Activated naive CD4-positive, alpha-beta T cell treated with anti-CD3 and anti-CD28 coated beads, Interleukin-2, amount 50 U/mL, for 16 hours (primary cell): ENCODE data around the gene UBL4A.

Experiments
- DNase-seq: peaks from one replicate; pipeline ENCODE4 v3.0.0-alpha.2; 2020

UBL4A gene

DNA sequence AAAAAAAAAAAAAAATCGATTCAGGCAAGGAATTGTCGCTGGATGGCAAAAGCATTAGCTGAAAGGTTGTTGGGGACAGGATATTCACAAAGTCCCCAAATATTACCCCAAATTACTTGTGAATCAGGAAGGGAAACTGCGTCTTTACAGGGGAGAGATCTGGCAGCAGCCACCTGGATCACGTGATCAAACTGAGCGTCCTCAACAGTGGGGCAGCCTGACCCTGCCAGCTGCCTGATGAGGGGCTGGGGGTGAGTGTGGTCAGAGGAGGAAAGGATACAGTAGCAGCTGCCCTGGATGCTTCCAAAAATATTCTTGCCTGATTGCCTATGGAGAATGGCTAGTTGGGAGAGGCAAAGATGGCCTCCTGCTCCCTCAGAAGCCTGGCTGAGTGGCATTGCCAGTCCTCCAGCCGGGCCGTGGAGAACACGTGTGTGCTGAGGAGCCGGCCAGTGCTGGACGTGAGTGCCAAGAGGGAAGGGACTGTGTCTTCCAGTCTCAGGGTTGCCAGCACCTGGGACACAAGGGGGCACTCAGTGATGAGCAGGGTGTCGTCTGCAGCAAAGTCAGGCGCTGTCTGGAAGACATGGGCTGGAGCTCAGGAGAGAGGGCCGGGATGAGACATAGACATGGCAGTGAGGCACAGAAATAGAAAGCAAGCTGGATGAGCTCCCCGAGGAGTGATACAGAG lies 4.4 kb downstream of the UBL4A start:
- no peak for DNase-seq

DNA sequence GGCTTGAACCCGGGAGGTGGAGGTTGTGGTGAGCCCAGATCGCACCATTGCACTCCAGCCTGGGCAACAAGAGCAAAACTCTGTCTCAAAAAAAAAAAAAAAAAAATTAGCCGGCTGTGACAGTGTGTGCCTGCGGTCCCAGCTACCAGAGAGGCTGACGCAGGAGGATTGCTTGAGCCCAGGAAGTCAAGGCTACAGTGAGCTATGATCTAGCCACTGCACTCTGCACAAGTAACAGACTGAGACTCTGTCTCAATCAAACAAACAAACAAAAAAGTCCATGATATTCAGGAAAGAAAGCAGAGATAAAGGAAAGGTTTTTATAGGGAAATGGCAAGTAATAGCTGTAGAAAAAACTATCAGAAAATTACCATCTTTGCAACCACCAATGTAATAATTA lies 5.2 kb downstream of the UBL4A start:
- DNase-seq, result no peak

DNA sequence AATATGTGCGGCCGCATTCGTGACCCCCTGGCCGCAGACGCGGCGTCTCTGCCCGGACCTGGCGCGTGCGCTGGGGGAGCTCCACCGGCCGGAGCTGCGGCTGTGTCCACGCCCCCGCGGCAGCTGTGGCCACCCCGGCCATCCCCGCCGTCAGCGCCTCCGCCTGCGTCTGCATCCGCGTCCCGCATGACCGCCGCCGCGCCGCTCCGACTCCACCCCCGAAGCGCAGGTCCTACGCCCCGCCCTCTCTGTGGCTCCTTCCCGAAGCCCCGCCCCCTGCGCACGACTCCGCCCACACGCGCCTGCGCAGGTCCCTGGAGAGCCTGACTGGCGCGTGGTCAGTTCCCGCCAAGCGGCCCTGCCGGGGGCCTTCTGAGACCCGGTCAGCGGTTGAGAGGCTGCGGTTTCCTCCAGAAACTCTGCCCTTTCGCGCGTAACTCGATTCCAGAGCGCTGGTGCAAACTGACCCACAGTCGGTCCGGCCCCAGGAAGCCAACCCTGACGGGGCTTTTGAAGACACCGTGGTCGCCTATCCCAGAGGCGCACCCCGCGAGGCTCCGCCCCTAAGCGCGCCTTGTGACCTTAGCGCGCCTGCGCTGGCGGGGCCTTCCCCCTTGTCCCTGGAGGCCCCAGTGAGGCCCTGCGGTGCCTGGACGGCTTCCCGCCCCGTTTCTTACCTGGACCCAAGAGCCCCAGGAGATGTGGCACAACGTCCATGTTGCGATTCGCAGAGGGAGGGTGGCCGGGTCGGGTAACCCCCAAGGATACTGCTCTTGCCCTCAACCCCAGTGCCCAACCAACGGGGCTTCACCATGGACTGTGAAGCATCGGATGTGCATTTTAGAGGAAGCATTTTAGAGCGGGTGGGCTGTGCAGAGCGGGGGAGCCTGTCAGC lies 7.4 kb downstream of the UBL4A start, which contains the start of gene LAGE3:
LAGE3 (minus strand) TSS at position 554 of the 895 bp plus-strand sequence; CDS start at position 188, 366 bp downstream.
- DNase-seq, result peak; percentile 93

DNA sequence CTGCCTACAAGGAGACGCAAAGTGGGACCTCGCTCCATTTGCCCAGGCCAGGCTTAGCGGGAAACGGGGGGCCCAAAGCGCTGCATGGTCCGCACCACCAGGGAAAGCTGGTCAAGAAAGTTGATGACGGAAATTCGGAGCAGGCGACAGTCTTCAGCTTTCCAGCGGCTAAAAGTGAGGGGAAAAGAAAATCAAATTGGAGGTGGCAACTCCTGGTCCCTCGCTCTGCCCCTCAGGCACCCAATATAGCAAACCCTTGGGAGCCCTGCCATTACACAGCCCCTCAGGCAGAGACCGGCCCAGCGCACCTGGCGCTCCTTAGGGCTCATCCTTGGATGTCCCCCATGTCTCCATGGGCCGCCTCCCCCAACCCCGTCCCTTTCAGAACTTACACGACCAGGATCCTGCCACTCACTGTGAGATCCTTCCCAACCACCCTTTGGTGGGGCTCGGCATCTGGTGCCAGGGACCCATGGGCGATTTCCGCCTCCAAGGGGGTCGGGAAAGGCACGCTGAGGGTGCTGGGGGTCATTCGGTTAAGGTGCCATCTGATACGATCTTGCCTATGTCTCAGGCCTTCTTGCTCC lies 8.4 kb downstream of the UBL4A start:
- DNase-seq, result no peak

DNA sequence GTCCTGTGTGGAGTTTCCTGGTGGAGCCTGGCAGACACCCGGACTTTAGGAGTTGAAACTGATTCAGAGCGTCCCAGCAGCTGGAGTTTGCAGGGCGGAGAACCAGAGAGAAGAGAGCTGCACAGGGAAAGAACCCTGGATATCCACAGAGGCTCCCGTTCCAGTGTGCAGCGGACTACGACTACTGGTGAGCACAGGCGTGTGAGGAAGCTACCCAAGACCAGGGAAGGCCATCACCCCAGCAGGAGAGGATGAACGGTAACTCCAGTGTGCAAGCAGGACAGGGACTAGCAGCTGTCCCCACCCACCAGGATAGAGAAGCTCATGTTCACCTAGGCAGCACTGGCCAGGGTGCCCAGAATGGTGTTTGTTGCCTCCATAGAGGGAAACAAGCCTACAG lies 9.6 kb downstream of the UBL4A start:
- no peak for DNase-seq

DNA sequence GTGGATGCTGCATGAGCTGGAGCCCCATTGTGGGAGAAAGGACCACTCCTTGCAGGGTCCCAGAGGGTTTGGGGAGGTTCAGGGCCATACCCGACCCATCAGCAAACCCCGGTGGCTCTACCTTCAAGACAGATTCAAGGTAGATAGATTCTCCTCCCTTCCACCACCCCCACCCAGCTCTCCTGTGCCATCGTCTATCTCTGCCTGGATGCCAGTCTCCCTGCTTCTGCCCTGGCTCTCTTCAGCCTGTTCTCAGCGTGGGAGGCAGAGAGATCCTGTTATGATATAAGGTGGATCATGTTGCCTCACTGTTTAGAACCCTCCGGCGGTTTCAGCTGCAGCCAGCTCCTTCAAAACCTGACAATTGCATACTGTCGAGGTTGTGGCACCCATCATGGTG lies 12.7 kb downstream of the UBL4A start:
- DNase-seq, result no peak

DNA sequence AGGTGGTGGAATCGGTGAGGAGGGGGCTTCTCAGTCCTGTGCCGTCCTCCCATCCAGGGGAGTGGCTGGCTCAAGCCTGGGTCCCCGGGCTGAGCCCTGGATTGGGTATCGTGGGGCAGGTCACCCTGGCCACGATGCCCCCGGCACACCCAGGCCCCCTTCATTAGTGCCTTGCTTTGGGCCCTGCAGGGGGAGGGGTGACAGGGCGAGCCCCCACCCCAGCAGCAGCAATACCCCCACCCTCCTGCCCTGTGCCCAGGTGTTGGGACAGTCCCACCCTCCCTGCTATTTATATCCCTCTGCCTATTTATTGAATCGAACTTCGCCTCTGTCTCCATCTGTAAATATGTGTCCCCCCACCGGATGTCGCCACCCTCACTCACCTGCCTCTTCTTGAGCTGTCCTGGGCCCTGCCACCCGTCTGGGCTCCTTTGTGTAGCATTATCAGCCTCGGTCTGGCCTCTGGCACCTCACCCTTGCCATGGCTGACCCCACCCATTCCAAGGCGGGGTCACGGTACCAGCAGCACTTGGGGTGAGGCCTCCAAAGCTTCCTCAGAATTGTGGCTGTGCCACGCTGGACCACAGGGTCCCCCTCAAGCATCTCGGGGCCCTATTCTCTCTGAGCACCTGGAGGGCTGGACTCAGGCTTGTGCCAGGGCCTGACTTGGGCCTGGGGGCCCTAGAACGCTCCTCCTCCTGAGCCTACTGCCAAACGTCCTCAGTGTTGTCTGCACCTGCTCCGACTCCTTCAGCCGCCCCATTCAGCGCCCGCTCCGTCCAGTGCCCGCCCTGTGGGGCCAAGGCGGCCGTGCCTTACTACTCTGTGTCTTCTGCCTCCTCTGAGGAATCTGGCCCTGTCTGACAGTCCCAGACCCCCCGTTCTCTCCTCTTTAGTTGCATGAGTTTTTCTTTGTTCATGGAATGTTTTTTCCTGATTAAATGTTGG lies 13.5 kb downstream of the UBL4A start:
- no peak for DNase-seq

DNA sequence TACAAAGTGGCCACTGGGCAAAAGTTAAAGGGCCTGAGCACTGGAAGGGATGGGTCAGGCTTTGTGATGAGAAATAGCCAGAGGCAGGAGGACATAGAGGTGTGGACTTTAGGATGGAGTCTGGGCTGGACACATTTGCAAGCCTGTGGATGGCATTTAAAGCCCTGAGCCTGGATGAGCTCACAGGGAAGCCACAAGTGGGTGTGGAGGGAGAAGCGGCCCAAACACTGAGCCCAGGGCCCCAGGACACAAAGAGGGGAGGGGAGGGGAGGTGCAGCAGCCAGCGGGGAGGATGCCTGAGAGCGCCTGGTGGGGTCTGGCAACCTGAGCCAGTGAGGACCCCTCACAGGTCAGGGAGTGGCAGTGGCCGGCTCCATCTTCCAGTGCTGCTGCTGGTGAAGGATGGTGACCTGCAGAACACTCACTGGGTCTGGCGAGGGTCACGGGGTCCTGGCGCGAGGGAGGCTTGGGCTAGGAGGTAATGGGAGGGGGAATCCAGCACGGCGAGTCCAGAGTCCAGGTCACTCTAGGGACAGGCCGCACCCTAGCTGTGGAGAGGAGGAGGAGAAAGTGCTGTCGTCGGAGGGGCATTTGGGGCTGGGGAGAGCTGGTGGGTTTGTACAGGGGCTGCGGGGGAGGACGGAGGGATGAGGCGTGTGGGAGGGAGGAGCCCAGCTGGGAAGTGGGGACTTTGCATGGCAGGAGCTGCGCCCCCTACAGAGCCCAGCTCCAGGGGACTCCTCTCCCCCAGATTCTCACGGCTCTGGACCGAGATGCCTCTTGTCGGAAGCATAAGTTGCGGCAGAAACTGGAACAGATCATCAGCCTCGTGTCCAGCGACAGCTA lies 14.4 kb downstream of the UBL4A start:
- no peak for DNase-seq

DNA sequence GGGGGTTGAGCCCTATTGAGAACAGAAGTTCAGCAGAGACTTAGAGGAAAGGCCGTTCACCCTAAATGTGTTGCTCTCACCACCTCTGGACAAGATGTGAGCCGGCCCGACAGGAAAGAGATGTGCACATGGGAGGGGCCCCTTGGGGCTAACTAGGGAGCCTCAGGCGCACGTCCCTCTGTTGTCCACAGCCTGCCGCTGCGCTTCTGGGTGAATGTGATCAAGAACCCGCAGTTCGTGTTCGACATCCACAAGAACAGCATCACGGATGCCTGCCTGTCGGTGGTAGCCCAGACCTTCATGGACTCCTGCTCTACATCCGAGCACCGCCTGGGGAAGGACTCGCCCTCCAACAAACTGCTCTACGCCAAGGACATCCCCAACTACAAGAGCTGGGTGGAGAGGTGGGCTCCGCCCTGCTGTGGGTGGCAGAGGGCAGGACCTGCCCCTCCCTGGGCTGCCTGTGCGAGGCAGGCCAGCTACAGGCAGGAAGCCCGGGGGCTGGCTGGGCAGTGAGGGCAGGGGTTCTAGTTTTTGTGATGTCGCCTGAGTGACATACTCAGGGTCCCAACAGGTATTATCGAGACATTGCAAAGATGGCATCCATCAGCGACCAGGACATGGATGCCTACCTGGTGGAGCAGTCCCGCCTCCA lies 15.4 kb downstream of the UBL4A start:
- DNase-seq, result no peak

DNA sequence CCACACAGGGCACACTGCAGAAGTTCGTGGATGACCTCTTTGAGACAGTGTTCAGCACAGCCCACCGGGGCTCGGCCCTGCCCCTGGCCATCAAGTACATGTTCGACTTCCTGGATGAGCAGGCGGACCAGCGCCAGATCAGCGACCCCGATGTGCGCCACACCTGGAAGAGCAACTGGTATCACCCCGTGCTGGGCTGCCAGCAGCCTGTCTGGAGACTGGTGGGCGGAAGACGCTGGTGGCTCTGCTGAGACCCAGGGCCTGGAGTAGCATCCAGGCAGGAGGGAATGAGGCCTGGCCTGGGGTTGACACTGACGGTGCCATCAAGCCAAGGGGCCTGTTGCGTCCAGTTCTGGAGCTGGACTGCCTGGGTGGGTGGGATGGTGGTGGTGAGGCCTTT lies 16.0 kb downstream of the UBL4A start:
- no peak for DNase-seq

DNA sequence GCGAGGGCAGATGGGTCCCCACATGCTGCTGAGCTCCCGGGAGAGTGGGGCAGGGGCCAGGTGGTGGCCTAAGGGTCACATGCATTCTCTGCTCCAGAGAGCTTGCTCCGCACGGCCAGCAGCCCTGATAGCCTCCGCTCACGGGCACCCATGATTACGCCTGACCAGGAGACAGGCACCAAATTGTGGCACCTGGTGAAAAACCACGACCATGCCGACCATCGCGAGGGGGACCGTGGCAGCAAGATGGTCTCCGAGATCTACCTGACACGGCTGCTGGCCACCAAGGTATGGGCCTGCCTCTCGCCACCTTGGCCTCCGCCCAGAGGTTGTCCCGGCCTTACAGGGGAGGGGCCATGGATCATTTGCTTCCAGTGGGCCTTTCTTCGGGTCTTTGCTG lies 16.5 kb downstream of the UBL4A start:
- DNase-seq, result no peak

DNA sequence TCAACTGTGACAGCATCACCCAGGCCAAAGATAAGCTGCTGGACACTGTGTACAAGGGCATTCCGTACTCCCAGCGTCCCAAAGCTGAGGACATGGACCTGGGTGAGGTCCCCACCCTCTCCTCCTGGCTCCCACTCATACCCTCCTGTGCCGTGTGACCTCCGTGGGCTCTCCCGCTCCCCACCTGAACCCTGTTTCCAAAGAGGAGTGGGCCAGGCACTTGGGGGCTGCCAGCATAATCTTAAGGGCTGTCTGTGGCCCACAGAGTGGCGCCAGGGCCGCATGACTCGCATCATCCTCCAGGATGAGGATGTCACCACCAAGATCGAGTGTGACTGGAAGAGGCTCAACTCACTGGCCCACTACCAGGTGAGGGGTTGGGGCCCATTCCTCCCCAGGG lies 17.3 kb downstream of the UBL4A start:
- DNase-seq, result no peak

DNA sequence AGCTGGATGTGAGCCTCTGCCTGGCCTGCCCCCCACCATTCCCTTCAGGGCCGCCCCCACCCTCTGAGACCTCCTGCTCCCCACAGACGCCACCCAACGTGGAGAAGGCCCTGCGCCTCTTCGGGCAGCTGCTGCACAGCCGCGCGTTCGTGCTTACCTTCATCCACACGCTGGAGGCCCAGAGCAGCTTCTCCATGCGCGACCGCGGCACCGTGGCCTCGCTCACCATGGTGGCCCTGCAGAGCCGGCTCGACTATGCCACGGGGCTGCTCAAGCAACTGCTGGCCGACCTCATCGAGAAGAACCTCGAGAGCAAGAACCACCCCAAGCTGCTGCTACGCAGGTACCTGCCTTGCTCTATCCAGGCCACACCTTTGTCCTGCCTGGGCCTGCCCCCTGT lies 18.2 kb downstream of the UBL4A start:
- DNase-seq, result no peak

DNA sequence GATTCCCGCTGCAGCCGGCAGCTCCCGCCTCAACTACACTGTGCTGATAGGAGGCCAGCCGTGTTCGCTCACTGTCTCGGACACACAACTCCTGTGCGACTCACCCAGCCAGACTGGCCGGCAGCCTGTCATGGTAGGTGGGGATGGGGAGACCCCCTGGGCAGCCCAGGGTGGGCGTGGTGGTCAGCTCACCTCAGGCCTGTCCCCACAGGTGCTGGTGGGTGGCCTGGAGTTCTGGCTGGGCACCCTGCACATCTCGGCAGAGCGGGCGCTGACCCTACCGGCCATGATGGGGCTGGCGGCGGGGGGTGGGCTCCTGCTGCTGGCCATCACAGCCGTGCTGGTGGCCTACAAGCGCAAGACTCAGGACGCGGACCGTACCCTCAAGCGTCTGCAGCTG lies 18.9 kb downstream of the UBL4A start:
- DNase-seq, result no peak

DNA sequence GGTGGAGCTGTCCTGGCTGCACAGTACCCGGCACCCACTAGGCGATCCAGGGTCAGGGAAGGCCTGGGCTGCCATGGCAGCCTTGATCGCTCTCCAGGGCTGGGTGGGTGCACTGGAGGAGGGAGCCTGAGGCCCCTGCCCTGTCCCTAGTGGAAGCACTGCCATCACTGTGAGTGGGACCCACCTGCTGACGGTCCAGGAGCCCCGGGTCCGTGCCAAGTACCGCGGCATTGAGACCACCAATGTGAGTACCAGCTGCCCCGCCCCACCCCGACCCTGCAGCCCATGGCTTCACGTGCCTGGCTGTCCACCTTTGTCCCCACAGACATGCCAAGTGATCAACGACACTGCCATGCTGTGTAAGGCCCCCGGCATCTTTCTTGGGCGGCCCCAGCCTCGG lies 19.5 kb downstream of the UBL4A start:
- no peak for DNase-seq

DNA sequence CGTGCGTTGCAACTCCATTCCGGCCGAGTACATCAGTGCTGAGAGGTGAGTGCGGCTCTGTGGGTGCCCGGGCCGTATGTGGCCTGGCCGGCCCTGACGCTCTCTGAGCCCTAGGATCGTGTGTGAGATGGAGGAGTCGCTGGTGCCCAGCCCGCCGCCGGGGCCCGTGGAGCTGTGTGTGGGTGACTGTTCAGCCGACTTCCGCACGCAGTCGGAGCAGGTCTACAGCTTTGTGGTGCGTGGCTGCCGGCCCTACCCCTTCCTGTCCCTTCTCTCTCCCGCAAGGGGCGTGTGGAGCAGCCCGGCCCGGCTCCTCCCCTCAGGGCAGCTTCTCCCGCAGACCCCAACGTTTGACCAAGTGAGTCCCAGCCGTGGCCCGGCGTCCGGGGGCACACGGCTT lies 20.4 kb downstream of the UBL4A start:
- DNase-seq, result no peak

DNA sequence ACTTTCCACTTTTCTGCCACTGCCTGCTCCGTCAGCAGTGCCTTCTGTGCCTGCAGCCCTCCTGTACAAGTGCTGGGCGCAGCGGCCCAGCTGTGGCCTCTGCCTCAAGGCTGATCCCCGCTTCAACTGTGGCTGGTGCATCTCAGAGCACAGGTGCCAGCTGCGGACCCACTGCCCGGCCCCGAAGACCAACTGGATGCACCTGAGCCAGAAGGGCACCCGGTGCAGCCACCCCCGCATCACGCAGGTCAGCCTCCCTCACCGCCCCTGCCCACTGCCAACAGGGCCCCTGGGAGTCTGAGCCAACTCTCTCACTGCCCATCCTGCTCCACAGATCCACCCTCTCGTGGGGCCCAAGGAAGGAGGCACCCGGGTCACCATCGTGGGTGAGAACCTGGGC lies 20.8 kb downstream of the UBL4A start:
- DNase-seq, result no peak

DNA sequence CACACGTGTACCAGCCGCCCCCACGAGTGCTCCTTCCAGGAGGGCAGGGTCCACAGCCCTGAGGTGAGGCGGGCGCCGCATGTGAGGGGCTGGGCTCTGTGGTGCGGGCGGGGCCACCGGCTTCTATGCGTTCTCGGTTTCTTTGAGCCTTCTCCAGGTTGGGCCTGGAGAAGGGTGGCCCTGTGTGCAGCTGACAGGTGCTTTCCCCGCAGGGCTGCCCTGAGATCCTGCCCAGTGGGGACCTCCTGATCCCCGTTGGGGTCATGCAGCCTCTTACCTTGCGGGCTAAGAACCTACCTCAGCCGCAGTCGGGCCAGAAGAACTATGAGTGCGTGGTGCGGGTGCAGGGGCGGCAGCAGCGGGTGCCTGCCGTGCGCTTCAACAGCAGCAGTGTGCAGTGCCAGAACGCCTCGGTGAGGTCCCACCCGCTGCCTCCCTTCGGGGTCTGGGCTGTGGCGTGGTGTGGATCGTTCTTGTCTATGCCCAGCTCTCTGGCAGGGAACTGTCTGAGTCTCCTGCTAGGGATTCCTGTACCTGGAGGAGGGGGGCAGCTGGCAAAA lies 21.5 kb downstream of the UBL4A start:
- no peak for DNase-seq

DNA sequence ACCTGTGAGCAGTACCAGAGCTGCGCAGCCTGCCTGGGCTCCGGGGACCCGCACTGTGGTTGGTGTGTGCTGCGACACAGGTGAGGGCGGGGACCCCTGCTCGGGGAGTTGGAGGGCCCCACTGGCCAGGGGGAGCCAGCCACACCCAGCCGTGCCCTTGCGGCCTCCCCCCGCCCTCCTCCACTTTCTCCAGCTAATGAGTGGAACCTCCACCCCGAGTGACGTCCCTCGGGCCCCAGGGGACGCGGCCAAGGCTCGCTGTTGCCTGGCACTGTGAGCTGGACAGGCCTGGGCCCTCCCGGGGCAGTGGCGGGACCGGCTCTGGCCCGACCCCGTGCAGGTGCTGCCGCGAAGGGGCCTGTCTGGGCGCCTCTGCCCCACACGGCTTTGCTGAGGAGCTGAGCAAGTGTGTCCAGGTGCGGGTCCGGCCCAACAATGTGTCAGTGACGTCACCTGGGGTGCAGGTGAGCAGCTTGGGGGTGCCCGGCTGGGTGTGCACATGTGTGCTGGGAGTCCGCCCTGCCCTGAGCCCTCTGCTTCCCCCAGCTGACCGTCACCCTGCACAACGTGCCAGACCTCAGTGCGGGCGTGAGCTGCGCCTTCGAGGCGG lies 22.7 kb downstream of the UBL4A start:
- no peak for DNase-seq

DNA sequence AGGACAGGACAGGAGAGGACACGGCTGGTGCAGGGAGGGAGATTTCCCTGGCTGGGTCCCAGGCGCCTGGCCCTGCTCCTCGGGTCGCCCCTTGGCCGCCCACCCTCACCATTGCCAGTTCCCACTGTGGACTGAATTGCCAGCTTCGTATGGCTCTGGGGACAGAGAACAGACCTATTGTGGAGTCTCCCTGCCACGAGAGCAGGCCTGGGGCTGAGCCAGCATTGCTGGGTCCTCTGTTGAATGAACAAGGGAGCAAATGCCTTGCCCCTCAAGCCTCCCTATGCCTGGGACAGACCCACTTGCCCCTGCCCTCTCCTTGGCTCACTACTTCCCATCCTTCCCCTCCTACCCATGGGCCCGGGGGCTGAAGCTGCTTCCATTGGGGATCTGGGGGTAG lies 24.0 kb downstream of the UBL4A start:
- DNase-seq, result no peak

DNA sequence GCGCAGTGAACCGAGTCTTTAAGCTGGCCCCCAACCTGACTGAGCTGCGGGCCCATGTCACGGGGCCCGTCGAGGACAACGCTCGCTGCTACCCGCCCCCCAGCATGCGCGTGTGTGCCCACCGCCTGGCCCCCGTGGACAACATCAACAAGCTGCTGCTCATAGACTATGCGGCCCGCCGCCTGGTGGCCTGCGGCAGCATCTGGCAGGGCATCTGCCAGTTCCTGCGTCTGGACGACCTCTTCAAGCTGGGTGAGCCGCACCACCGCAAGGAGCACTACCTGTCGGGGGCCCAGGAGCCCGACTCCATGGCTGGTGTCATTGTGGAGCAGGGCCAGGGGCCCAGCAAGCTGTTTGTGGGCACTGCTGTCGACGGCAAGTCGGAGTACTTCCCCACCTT lies 26.1 kb downstream of the UBL4A start:
- no peak for DNase-seq
